Testis (tissue), 2 donors: Measurements from ENCODE around the gene GRK7.

ENCODE experiments used
- CTCF ChIP-seq, 3 experiments: fragments of 450-650 bp in 2 of 3; fragments of 200-600 bp in 1 of 3; sonication (generic) in 1 of 3; IDR thresholded peaks; one replicate each; pipeline ENCODE4 v1.5.1; 2016 to 2019; ENCODE audit warnings: antibody characterized with exemption in 3 of 3, mild to moderate bottlenecking in 2 of 3, moderate library complexity in 1 of 3
- POLR2A ChIP-seq: fragments of 450-650 bp; IDR thresholded peaks from one replicate; pipeline ENCODE4 v1.6.1; 2017; ENCODE audit warnings: antibody characterized with exemption, mild to moderate bottlenecking, moderate library complexity

- TF ChIP-seq CTCF (IDR thresholded peaks at IDR 0.05) (no peak), POLR2A (no peak)
Observed at GRCh38 chr3:141784096-141784495, 20.9 kb downstream of the GRK7 start.
